Endometrium (tissue), 2 donors: ENCODE measurements around the gene OR2B2.

Source experiments
- FAIRE-seq: peaks from 2 replicates; lab custom pipeline; 2012; peaks lifted over from hg19 to GRCh38; lab: Jason Lieb, UNC
- donor health status: control.
- donor health status: control.

Gene OR2B2

GRCh38 chr6:27866357-27867050 is 45.7 kb downstream of the OR2B2 start:
- no peak for FAIRE-seq

- no peak for FAIRE-seq
These were observed 46.3 kb downstream of the OR2B2 start for GRCh38 chr6:27865850-27866356.

GRCh38 chr6:27864906-27865849 is 47.0 kb downstream of the OR2B2 start:
- peak; percentile 98 for FAIRE-seq

GRCh38 chr6:27863962-27864905 is 48.0 kb downstream of the OR2B2 start:
- no peak for FAIRE-seq

- FAIRE-seq = no peak
These were observed 49.7 kb downstream of the OR2B2 start for GRCh38 chr6:27862396-27863066.

GRCh38 chr6:27861861-27862260 is 50.3 kb downstream of the OR2B2 start:
- no peak for FAIRE-seq

GRCh38 chr6:27861276-27861840 is 50.8 kb downstream of the OR2B2 start:
- no peak for FAIRE-seq
